HepG2 (cell line): Measurements from ENCODE around the gene ADGRE3. TPM values are rescaled to one million over a fixed set of nuclear protein-coding genes. Genes with fewer than 3 reads are reported as not detected.

Experiments
- ATAC-seq: fragments of 200-7000 bp; cut with Tn5 transposase; 3 replicates; pipeline ENCODE4 v1.9.1; 2020; ENCODE audit warnings: mild to moderate bottlenecking, moderate library complexity
- BruUV-seq: library from RNA; stranded (reverse); fragments of 400-500 nt; replicated peaks from 2 replicates; lab custom pipeline; 2021; lab: Mats Ljungman, UMichigan
- CTCF ChIA-PET: fragments of 300-600 bp; formaldehyde crosslinking; extraction: SDS; loops from one replicate; lab custom pipeline; 2021; ENCODE audit warnings: low total read pairs, inconsistent platforms, low intra/inter-chr PET ratio; lab: Yijun Ruan, JAX
- POLR2A ChIA-PET: fragments of 350-600 bp; sonication (Branson Sonifier 250); formaldehyde crosslinking; loops from one replicate; lab custom pipeline; 2020; ENCODE audit warnings: antibody characterized with exemption, inconsistent platforms; lab: Yijun Ruan, JAX
- DNase-seq: peaks from one replicate; pipeline ENCODE4 v3.0.0-alpha.2; 2015; ENCODE audit warnings: low spot score
- FAIRE-seq: peaks from 3 replicates; lab custom pipeline; 2011; peaks lifted over from hg19 to GRCh38; lab: Jason Lieb, UNC
- H2AFZ ChIP-seq: one replicate; pipeline ENCODE4 v1.6.1; 2011; ENCODE audit warnings: low read length, inconsistent platforms
- H3K27ac ChIP-seq: fragments of 300-600 bp; 3 replicates; pipeline ENCODE4 v1.8.0; 2011; ENCODE audit warnings: mixed run types, mild to moderate bottlenecking, mixed read lengths, low read length, inconsistent platforms; ENCODE audit not compliant: insufficient read depth; ENCODE audit errors: extremely low read length
- H3K27me3 ChIP-seq, 2 experiments: fragments of 200-600 bp in 1 of 2; 2 replicates in 1 of 2; 3 replicates in 1 of 2; pipeline versions ENCODE4 v1.6.0 to v1.8.0; 2011; ENCODE audit warnings: low read length in 2 of 2, mild to moderate bottlenecking in 2 of 2, moderate library complexity in 2 of 2, inconsistent platforms in 1 of 2; ENCODE audit not compliant: insufficient read depth in 2 of 2, control insufficient read depth in 1 of 2
- H3K36me3 ChIP-seq, 2 experiments: fragments of 200-600 bp in 1 of 2; replicated peaks in 1 of 2; 2 replicates in 1 of 2; 3 replicates in 1 of 2; pipeline versions ENCODE4 v1.5.1 to v1.8.0; 2011; ENCODE audit warnings: low read length in 2 of 2, inconsistent platforms in 1 of 2; ENCODE audit not compliant: insufficient read depth in 2 of 2, control insufficient read depth in 1 of 2
- H3K4me1 ChIP-seq: 2 replicates; pipeline ENCODE4 v1.5.1; 2012; ENCODE audit warnings: low read length, inconsistent platforms; ENCODE audit not compliant: insufficient read depth
- H3K4me2 ChIP-seq: 2 replicates; pipeline ENCODE4 v1.6.0; 2011; ENCODE audit warnings: low read depth, low read length, inconsistent platforms
- H3K4me3 ChIP-seq, 3 experiments: fragments of 200-600 bp in 1 of 3; sonication (generic), shearing (Covaris generic) in 1 of 3; replicated peaks in 1 of 3; 2 replicates each; pipeline ENCODE4 v1.5.1; 2011 to 2016; ENCODE audit warnings: low read length in 3 of 3, inconsistent platforms in 2 of 3, low read depth in 2 of 3, mild to moderate bottlenecking in 2 of 3, control low read depth in 1 of 3, mixed read lengths in 1 of 3; ENCODE audit not compliant: insufficient read depth in 1 of 3
- H3K79me2 ChIP-seq: one replicate; pipeline ENCODE4 v1.6.1; 2011; ENCODE audit warnings: low read length, inconsistent platforms; ENCODE audit not compliant: insufficient read depth
- H3K9ac ChIP-seq: 2 replicates; pipeline ENCODE4 v1.6.0; 2011; ENCODE audit warnings: mild to moderate bottlenecking, low read depth, low read length, inconsistent platforms; ENCODE audit not compliant: insufficient read depth
- H3K9me3 ChIP-seq: 2 replicates; pipeline ENCODE4 v1.5.1; 2012; ENCODE audit warnings: mild to moderate bottlenecking, low read length
- H4K20me1 ChIP-seq: 2 replicates; pipeline ENCODE4 v1.6.0; 2011; ENCODE audit warnings: inconsistent platforms, mild to moderate bottlenecking, low read length, moderate library complexity; ENCODE audit not compliant: insufficient read depth
- CEBPB ChIP-seq: IDR thresholded peaks from 2 replicates; pipeline ENCODE4 v1.6.1; 2011; ENCODE audit warnings: low read depth, low read length, improper control_type of control experiment, borderline replicate concordance
- FOSL1 ChIP-seq: sonication (generic); formaldehyde crosslinking; IDR thresholded peaks from 2 replicates; pipeline ENCODE4 v1.9.0; 2021; ENCODE audit warnings: missing genetic modification reagents, borderline replicate concordance
- TARDBP ChIP-seq: sonication (generic); formaldehyde crosslinking; IDR thresholded peaks from 2 replicates; pipeline ENCODE4 v1.8.0; 2022; ENCODE audit warnings: mild to moderate bottlenecking, missing genetic modification reagents
- WGBS: methylation state at CpG from one replicate; pipeline ENCODE4 v1.1.6; 2017; ENCODE audit warnings: low lambda C conversion rate; 5-methylcytosine and 5-hydroxymethylcytosine counted together
- in situ Hi-C: cut with HindIII; loops from 2 replicates; pipeline ENCODE4 v1.10.0; 2017; ENCODE audit warnings: low pct_unique_long_range_greater_than_20kb; ENCODE audit not compliant: extremely low pct_ligation_motif_present
- intact Hi-C: fragments of 100-400 bp; cut with micrococcal nuclease; formaldehyde crosslinking; loops from one replicate; pipeline ENCODE4 v1.10.0; 2022; ENCODE audit not compliant: unreplicated experiment
- polyA plus RNA-seq, 8 experiments: library from polyadenylated mRNA; depleted of rRNA in 3 of 8; stranded (reverse) in 7 of 8; unstranded in 1 of 8; fragments of >200 nt; fragmentation: Illumina TruSeq in 4 of 8; extraction: Trizol in 4 of 8; gene quantifications; 2 replicates each; pipeline versions ENCODE4 v1.2.1 to v1.2.3, GENCODE V29; 2011 to 2016; ENCODE audit warnings: low read depth in 4 of 8, missing spikeins in 1 of 8, mixed read lengths in 1 of 8; ENCODE audit not compliant: insufficient read depth in 1 of 8
- total RNA-seq, 5 experiments: library from RNA; depleted of rRNA; stranded (reverse); fragments of >200 nt; fragmentation: Illumina TruSeq; extraction: Trizol; gene quantifications; 2 replicates each; pipeline ENCODE4 v1.2.3, GENCODE V29; 2016; ENCODE audit warnings: low read depth in 1 of 5
- TF ChIP-seq, protein P1 (sequence below), 2 experiments: fragments of 450-650 bp in 1 of 2; sonication (generic) in 1 of 2; formaldehyde crosslinking in 1 of 2; IDR thresholded peaks; 2 replicates each; pipeline versions ENCODE4 v1.6.1 to v1.8.0; 2016 to 2022; ENCODE audit warnings: antibody characterized with exemption in 1 of 2, mild to moderate bottlenecking in 1 of 2, missing genetic modification reagents in 1 of 2
- TF ChIP-seq, protein P2 (sequence below): sonication (generic); formaldehyde crosslinking; IDR thresholded peaks from 2 replicates; pipeline ENCODE4; 2020; ENCODE audit warnings: missing genetic modification reagents, mild to moderate bottlenecking, borderline replicate concordance
- TF ChIP-seq, protein P3 (sequence below): sonication (generic); formaldehyde crosslinking; IDR thresholded peaks from 2 replicates; pipeline ENCODE4 v1.4.0; 2020; ENCODE audit warnings: missing genetic modification reagents, borderline replicate concordance

The ADGRE3 gene
- total and polyA plus RNA-seq, 2 of the 13 experiments (the other 11 are each of a cell fraction or from before 2014, with no cell fraction given), result not detected

DNA sequence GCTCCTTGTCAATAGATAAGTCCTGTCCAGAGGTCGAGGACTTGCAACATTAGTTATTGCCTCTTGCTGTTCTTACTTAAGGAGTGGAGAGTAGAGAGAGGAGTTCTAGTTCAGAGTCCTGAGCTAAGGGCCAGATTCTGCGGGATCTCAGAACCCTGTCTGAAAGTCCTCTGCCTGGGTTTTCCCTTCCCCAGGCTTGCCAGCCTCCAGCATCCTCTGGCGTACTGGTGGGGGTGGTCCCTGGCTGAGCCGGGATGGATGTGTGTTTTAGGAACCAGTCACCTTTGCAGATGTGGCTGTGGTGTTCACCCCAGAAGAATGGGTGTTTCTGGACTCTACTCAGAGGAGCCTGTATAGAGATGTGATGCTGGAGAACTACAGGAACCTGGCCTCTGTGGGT lies 41.2 kb upstream of the ADGRE3 start:
- Histone ChIP-seq H3K36me3 (peaks cover 6 to 35% of the 10 kb centered on the region in 2 experiments; a peak in 3 of 5 replicates), H3K27me3 (no peaks in the 10 kb centered on the region), H3K9ac (no peak overlapping the region), H3K27ac (no peak overlapping the region), H2AFZ (no peak overlapping the region), H3K79me2 (no peaks in the 10 kb centered on the region), H3K4me3 (no peak overlapping the region), H3K9me3 (peaks cover 43% of the 10 kb centered on the region), H3K4me2 (no peak overlapping the region), H3K4me1 (no peaks in the 10 kb centered on the region), H4K20me1 (no peaks in the 10 kb centered on the region)
- BruUV-seq, result no TSS peak
- 83% methylated on average over 2 of the region's 4 CpGs for WGBS
- DNase-seq, result no peak
- ChIA-PET CTCF (no interaction called here), POLR2A (no interaction called here)
- in situ Hi-C loops, result no loop called here
- intact Hi-C loops, result no loop called here
- no peak for ATAC-seq
- no peak for FAIRE-seq
- TF ChIP-seq FOSL1 (no peak), TARDBP (CRISPR knock-in tag) (no peak), CEBPB (no peak)
- TF ChIP-seq, protein P1, sequence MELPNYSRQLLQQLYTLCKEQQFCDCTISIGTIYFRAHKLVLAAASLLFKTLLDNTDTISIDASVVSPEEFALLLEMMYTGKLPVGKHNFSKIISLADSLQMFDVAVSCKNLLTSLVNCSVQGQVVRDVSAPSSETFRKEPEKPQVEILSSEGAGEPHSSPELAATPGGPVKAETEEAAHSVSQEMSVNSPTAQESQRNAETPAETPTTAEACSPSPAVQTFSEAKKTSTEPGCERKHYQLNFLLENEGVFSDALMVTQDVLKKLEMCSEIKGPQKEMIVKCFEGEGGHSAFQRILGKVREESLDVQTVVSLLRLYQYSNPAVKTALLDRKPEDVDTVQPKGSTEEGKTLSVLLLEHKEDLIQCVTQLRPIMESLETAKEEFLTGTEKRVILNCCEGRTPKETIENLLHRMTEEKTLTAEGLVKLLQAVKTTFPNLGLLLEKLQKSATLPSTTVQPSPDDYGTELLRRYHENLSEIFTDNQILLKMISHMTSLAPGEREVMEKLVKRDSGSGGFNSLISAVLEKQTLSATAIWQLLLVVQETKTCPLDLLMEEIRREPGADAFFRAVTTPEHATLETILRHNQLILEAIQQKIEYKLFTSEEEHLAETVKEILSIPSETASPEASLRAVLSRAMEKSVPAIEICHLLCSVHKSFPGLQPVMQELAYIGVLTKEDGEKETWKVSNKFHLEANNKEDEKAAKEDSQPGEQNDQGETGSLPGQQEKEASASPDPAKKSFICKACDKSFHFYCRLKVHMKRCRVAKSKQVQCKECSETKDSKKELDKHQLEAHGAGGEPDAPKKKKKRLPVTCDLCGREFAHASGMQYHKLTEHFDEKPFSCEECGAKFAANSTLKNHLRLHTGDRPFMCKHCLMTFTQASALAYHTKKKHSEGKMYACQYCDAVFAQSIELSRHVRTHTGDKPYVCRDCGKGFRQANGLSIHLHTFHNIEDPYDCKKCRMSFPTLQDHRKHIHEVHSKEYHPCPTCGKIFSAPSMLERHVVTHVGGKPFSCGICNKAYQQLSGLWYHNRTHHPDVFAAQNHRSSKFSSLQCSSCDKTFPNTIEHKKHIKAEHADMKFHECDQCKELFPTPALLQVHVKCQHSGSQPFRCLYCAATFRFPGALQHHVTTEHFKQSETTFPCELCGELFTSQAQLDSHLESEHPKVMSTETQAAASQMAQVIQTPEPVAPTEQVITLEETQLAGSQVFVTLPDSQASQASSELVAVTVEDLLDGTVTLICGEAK (IDR thresholded peaks at IDR 0.05), result no peak
- TF ChIP-seq, protein P1 (CRISPR knock-in tag; IDR thresholded peaks at IDR 0.05), result no peak
- TF ChIP-seq, protein P2, sequence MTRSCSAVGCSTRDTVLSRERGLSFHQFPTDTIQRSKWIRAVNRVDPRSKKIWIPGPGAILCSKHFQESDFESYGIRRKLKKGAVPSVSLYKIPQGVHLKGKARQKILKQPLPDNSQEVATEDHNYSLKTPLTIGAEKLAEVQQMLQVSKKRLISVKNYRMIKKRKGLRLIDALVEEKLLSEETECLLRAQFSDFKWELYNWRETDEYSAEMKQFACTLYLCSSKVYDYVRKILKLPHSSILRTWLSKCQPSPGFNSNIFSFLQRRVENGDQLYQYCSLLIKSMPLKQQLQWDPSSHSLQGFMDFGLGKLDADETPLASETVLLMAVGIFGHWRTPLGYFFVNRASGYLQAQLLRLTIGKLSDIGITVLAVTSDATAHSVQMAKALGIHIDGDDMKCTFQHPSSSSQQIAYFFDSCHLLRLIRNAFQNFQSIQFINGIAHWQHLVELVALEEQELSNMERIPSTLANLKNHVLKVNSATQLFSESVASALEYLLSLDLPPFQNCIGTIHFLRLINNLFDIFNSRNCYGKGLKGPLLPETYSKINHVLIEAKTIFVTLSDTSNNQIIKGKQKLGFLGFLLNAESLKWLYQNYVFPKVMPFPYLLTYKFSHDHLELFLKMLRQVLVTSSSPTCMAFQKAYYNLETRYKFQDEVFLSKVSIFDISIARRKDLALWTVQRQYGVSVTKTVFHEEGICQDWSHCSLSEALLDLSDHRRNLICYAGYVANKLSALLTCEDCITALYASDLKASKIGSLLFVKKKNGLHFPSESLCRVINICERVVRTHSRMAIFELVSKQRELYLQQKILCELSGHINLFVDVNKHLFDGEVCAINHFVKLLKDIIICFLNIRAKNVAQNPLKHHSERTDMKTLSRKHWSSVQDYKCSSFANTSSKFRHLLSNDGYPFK, result no peak
- TF ChIP-seq, protein P3, sequence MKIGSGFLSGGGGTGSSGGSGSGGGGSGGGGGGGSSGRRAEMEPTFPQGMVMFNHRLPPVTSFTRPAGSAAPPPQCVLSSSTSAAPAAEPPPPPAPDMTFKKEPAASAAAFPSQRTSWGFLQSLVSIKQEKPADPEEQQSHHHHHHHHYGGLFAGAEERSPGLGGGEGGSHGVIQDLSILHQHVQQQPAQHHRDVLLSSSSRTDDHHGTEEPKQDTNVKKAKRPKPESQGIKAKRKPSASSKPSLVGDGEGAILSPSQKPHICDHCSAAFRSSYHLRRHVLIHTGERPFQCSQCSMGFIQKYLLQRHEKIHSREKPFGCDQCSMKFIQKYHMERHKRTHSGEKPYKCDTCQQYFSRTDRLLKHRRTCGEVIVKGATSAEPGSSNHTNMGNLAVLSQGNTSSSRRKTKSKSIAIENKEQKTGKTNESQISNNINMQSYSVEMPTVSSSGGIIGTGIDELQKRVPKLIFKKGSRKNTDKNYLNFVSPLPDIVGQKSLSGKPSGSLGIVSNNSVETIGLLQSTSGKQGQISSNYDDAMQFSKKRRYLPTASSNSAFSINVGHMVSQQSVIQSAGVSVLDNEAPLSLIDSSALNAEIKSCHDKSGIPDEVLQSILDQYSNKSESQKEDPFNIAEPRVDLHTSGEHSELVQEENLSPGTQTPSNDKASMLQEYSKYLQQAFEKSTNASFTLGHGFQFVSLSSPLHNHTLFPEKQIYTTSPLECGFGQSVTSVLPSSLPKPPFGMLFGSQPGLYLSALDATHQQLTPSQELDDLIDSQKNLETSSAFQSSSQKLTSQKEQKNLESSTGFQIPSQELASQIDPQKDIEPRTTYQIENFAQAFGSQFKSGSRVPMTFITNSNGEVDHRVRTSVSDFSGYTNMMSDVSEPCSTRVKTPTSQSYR (CRISPR knock-in tag), result no peak
